GM19035 (cell line): ENCODE results near the gene C3orf52.

Experiments used
- ATAC-seq: cut with Tn5 transposase; IDR thresholded peaks from one replicate; pipeline ENCODE4 v1.9.1; 2021; ENCODE audit not compliant: unreplicated experiment

Gene C3orf52

DNA sequence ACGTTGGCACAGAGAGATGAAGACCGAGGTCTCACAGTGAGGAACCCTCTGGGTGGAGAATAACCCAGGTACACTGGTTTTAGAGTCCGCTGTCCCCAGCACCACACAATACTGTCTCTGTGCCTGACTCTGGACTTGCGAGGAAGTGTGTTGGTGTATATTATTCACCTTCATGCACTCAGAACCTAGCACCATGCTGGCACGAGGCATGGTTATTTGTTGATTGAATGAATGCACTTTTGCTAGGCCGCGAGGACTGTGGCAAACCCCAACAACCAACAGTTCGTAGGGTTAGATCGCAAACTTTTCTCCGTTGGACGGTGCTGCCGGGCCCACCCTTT, 484 bp upstream of the C3orf52 start:
- no peak for ATAC-seq

DNA sequence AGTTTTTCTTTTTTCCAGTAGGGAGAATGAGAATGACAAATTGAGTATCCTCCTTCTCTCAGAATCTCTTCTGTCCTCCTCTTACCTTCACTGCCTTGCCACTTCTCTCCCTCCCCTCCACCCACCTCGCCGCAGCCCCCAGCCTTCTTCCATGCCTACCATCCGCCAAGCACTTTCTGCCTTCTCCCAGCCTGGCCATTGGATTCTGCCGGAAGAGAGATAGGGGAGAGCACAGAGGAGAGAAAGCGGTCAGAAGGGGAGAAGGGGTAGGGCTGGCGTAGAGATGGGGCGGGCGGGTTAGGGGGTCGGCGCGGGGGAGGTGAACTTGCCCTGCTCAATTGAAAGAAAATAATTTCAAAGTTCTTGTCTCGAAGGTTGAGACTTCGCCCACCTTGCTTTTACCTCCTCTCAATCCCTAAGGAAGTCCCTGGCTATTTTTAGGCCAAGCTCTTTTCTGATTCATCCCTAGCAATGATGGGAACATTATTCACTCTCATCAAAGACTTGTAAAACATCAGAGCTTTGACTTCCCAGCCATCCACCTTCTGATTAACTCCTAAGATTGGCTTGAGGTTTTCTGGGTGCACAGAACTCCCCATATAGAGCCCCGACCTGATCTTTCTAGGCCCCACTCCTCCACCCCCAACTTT, 811 bp downstream of the C3orf52 start:
- no peak for ATAC-seq

DNA sequence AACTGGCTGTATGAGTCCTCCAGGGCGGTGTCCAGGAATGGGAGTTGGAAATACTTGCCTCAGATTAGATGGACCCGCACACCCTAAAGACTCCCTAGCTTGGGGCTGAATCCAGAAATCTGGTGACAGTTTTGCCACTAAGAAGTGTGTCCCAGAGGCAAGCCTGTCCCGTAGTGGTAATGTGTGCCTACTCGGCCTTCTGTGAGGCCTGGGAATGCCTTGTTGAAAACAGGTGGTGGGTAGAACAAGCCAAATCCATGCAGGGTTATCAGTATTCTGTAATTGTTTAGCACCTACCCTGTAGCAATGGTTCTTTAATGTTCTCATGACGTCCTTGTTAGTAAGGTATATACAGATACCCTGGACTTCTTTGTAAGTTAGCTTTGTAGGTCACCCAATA, 1.6 kb downstream of the C3orf52 start:
- no peak for ATAC-seq

DNA sequence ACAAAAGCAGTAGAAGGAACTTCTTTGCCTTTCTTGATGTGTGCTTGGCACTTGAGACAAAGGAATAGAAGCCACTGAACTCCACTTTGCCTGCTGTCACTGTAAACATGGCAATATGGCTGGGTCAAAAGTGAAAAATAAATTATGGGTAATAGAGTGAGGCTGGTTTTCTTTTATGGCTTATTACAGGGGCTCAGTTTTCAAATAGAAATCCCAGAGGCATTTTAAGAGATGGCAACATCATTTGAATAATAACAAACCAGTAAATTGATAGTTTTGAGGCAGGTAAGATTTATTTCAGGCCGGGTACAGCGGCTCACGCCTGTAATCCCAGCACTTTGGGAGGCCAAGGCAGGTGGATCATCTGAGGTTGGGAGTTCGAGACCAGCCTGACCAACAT, 2.8 kb downstream of the C3orf52 start:
- ATAC-seq = no peak

- ATAC-seq = no peak
Observed at GRCh38 chr3:112089956-112090886, 4.0 kb downstream of the C3orf52 start.

- no peak for ATAC-seq
Observed at GRCh38 chr3:112090887-112091586, 4.8 kb downstream of the C3orf52 start.

- no peak for ATAC-seq
Observed at GRCh38 chr3:112092496-112093179, 6.4 kb downstream of the C3orf52 start.

GRCh38 chr3:112093180-112093522, 7.0 kb downstream of the C3orf52 start:
- no peak for ATAC-seq

DNA sequence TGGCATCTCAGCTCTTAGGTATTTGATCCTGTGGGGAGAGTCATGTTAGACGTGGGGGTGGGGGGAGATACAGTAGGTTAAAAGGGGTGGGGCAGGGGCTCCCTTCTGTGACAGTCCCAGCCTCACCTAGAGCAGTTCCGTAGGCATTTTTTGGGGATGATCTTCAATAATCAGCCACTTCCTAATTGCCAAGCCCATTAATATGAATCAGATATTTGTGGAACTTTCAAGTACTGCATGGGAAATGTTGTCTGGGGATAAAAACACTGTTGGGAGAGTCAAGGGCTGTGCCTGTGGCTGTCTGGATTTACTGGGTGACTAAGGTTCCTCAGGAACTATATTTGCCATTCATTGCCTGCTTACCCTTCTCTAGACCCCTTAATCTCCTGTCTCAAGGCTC, 9.5 kb downstream of the C3orf52 start:
- ATAC-seq = no peak

DNA sequence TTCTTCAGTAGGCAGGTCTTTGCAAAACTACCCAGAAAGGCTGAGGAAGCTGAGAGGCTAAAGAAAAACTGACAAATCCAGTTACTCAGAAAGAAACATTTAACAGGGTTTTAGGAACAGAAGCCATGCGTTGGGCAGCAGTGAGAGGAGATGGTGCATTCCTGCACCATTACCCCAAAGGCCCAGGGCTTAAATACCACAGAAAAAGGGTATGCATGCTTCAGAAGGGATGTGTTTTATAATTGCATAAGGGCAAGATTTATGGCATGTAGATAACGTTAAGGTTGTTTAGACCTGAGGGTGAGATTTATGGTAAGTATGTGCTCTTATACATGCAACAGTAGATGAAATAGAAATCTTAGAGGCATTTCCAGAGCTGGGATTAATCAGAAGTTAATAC, 10.0 kb downstream of the C3orf52 start:
- no peak for ATAC-seq

DNA sequence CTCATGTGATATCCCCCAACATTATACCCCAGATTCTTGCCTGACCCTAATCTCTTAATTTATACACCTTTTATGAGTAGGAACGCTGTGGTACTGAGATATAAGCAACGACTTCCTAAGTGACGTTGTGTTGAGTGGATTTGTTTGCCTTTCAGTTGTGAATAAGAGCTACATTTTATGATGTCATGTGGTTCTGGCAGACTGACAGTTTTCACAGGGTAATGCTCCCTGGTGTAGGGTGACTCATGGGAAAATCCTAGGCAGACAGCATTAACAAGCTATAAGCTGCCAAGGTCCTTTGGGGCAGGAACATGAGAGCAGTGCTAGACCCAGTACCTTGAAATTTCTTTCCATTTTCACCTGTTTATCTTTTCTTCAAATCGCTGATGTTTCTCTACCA, 11.2 kb downstream of the C3orf52 start:
- no peak for ATAC-seq

DNA sequence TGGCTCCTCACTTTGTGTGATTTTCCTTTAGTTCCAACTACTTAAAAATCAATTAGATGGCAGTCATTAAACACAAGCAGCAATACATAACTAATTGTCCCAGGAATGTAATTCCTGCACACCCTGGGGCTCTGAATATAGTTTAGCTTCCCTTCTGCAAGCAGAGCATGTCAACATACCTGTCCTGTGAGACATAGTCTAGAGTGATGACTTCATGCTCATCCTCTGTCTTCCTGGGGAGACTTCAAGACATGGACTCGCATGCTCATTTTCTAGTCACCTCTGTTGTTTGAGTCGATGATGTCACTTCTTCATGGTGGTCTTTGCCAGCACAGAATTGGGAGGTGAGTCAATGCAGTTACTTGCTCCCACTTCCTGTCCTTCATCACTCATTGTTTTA, 15.7 kb downstream of the C3orf52 start:
- no peak for ATAC-seq

DNA sequence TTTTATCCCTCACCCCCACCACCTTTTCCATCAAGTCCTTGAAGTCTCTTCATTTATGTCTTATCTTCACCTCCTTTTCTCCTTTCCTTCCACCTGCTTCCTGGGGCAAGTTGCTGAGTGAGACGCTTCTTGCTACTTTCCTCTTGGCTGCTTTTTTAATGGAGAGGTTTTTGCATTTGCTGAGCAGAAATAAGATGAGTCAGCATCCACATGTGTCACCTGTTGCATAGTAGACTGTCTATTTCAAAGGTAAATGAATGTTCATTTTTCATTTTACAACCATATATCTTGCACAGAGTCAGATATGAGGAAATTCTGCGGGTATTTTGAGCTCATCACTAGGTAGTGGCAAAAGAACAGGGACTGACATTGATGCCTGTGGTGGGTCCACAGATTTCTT, 18.6 kb downstream of the C3orf52 start:
- ATAC-seq = no peak

DNA sequence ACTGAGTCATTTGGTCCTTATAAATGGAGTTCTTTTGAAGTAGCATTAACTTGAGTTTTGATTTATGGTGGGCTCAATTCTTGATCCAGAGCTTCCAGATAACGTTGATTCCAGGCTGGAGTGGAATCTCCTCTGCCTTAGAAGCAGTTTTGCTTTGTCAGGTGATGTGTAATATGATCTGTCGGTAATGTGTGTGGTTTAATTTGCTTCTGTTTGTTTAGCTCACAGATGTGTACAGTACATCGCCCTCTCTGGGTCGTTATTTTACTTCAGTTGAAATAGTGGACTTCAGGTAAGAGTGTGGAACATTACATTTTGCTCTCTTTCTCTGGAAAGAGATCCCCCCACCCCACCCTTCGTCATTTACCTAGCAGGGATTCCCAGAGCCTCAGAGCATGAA, 23.1 kb downstream of the C3orf52 start:
- no peak for ATAC-seq

DNA sequence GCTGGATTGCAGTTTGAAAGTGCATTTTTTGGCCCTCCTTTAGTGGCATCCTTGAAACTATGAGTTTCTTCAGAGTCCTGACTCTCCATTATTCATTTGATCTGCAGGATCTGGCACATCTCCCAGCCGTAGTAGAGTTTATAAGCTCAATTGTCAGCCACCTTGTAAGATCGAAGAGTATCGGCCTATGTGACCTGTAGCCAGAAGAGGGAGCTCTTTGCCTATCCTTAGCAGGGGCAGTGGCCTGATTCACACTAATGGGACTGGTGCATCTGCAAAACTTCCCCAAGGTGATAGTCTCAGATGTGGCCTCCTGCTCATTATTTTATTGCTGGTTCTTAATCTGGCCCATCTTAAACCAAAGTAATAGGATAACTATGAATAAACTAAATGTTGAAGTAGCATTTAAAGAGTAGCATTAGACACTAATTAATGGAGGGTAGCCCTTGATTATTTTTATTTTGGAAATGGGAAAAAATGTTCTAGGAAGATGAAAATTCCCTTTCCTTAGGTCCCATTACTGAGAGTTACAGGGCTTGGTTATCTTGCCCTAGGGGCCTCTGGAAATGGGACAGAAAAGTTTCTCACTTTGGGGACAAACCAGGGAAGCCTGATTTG, 25.7 kb downstream of the C3orf52 start:
- peak; percentile 45 for ATAC-seq

- ATAC-seq = no peak
Observed at GRCh38 chr3:112114576-112115160, 28.5 kb downstream of the C3orf52 start.

- peak; percentile 42 for ATAC-seq
Observed at GRCh38 chr3:112115161-112115739, 29.1 kb downstream of the C3orf52 start.

DNA sequence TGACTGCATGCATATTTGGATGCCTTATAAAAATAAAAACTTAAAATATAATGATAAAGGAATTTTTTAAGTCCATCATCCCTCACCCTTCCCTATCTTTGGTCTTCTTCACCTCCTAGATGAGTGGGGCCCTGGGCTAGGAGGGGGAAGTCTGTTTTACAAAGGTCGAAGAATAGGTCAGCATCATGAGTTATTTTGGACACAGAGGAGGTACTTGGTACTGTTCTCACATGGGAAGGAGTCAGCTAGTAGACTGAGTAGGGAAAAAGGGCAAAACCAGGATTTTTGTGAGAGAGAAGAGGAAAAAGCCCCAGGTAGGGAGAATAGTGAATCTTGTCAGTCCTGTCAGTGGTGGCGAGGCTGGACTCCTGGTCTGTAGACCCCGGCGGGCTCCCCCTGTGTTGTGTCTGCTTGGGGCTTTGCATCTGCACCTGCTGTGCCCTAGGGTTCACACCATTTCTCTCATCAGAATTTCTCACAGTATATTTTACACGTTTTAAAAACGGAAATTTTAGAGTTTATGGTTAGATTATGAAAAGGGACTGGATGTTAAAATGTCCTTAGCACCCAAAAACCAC, 29.7 kb downstream of the C3orf52 start:
- no peak for ATAC-seq

DNA sequence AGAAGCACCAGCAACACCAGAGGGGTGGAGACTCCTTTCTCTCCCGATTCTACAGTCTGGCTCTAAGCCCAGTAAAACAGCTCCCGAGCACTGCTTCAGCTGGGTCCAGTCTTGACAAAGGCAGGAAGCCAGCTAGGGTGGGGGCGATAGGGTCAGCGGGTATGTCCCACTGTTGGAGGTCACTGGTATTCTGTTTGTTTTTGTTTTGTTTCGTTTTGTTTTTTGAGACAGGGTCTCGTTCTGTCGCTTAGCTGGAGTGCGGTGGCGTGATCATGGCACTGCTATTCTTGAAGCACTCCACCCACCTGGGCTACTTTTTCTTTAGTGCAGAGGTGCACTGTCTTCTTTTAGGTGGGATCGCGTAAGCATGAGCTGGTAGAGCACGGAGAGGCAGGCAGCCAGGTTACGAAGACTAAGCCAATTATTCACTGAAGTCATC, 30.6 kb downstream of the C3orf52 start:
- ATAC-seq = no peak

- ATAC-seq = no peak
Observed at GRCh38 chr3:112117415-112117814, 31.2 kb downstream of the C3orf52 start.
